GM10266 (cell line): ENCODE results near the gene ZYX.

ENCODE experiments used
- DNase-seq: peaks from one replicate; pipeline ENCODE4 v3.0.0; 2012; ENCODE audit errors: extremely low spot score
- CTCF ChIP-seq: IDR thresholded peaks from 2 replicates; pipeline ENCODE4 v1.5.1; 2012; ENCODE audit warnings: mild to moderate bottlenecking, low read depth; ENCODE audit not compliant: control insufficient read depth, insufficient read depth; ENCODE audit errors: missing control alignments

The ZYX gene

DNA sequence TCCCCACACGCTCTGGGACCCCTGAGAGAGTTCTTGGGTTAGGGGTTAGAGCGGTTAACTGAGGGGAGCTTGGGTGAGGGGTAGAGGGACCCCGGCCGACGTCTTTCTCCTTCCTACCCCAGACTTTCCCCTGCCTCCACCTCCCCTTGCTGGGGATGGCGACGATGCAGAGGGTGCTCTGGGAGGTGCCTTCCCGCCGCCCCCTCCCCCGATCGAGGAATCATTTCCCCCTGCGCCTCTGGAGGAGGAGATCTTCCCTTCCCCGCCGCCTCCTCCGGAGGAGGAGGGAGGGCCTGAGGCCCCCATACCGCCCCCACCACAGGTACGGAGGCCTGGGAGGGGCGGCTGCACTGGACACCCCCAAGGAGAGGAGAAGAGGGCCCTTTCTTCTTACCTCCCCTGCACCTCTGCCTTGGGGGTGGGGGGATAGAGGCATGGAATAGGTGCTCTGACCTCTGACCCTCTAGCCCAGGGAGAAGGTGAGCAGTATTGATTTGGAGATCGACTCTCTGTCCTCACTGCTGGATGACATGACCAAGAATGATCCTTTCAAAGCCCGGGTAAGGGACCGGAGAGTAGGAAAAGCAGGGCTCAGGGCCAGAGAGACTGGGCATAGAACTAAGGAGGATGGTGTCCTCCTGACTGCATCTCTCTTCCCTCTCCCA lies 1.1 kb downstream of the ZYX start:
- TF ChIP-seq CTCF = no peak
- DNase-seq = no peak

DNA sequence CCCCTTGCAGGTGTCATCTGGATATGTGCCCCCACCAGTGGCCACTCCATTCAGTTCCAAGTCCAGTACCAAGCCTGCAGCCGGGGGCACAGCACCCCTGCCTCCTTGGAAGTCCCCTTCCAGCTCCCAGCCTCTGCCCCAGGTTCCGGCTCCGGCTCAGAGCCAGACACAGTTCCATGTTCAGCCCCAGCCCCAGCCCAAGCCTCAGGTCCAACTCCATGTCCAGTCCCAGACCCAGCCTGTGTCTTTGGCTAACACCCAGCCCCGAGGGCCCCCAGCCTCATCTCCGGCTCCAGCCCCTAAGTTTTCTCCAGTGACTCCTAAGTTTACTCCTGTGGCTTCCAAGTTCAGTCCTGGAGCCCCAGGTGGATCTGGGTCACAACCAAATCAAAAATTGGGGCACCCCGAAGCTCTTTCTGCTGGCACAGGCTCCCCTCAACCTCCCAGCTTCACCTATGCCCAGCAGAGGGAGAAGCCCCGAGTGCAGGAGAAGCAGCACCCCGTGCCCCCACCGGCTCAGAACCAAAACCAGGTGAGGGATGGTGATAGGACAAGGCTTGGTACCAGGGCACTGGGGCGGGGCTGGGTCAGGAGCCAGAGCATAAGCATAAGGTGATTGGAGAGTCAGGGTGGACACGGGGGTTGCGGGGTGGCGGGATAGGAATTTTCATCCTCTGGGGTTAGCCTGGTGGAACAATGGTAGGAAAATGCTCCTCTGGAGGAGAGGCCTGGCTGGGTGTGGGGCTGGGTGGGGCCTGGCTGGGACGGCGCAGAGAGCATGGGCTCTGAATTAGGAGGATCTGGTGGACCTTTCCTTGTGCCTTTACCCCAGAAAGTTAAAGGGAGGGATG lies 1.9 kb downstream of the ZYX start:
- no peak for DNase-seq
- TF ChIP-seq CTCF = no peak

DNA sequence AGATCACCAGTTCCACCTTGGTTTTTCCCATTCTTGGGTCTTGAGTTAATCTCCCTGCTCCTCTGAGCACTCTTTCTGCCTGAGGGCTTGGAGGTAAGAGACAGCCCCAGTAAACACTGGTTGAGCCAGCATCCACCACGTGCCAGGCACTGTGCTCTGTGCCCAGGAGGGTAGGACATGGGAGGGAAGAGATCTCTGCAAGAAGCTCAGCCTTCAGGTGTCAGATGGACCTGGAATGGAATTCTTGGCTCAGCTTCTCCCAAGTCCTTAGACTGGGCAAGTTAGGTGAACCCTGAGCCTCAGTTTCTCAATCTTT lies 2.5 kb downstream of the ZYX start:
- no peak for TF ChIP-seq CTCF
- no peak for DNase-seq

GRCh38 chr7:143384148-143384547 lies 3.0 kb downstream of the ZYX start:
- no peak for TF ChIP-seq CTCF
- DNase-seq = no peak

DNA sequence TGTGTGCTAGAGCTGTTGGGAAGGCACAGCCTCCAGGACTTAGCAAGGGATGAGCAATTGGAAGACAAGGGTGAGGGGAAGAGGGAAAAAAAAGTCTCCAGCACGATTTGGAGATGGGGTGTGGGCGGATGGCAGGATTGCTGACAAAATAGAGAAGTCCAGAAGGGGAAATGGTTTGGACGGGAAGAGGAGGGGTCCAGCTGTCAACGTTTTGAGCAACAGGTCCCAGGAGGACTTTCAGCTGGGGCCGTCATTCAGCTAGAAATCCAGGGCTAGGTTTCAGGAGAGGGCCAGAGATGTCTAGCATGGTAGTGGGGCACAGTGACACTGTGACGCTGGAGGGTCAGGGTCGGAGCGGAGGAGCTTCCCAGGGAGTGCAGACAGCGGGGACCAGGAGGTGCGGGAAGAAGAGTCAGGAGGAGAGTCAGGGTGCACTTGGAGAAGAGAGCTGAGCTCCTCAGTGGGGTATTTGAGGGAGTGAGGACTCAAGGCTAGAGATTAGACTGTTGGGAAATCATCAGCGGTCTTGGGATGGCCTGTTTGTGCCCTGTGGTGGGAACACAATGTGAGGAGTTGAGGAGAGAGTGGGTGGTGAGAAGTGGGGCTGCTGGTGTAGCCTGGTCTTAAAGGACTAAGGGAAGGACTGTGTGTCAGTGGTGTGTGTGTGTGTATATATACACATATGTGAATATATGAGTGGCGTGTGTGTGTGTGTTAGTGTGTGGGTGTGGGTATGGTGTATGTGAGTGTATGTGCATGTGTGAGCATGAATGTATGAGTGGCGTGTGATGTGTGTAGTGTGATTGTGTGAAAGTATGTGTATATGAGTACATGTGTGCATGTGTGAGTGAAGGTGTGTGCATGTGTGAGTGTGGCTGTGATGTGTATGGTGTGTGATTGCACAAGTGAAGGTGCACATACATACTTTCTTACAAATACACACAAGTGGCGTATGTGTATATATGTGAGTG lies 3.8 kb downstream of the ZYX start:
- no peak for TF ChIP-seq CTCF
- DNase-seq = no peak

DNA sequence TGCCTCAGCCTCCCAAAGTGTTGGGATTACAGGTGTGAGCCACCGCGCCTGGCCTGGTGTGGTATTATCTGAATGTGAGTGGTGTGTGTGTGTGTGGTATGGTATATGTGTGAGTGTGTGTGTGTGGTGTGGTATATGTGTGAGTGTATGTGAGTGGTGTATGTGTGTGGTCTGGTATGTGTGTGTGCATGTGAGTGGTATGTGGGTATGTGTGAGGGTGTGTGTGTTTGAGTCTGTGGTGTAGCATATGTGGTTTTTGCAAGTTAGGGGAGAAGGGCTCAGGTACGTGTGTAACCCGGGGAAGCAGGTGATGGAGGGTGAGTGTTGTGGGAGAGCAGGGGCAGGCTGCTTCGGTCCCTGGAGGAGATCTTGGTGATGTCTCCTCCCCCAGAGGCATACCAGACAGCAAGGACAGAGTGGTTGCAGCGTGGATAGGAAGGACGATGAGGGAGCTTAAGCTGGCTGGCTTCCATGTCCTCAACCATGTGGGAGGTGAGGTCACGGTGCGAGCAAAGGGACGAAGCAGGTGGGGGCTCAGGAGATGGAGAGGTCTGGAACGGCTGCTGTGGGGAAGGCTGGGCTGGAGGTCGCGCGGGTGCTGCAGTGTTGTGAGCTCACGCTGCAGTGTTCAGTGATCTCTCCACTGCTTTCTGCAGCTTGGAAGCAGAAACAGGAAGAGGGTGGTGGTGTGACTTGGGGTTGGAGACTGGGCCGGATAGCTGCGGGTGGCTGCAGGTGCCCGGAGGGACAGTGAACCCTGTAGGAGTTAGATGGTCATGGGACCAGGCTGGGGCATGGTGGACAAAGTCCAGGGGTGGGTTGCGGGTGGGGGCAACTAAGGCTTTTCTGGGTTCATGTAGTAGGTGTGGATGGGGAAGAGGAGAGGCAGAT lies 5.0 kb downstream of the ZYX start:
- DNase-seq = no peak
- no peak for TF ChIP-seq CTCF
